T-helper 22 cell (primary cell): ENCODE results near the gene PGF.

Experiments used
- DNase-seq: peaks from one replicate; pipeline ENCODE4 v3.0.0-alpha.2; 2020; ENCODE audit warnings: low read depth

The PGF gene

GRCh38 chr14:74978416-74978947 lies 23.1 kb upstream of the PGF start:
- no peak for DNase-seq

DNA sequence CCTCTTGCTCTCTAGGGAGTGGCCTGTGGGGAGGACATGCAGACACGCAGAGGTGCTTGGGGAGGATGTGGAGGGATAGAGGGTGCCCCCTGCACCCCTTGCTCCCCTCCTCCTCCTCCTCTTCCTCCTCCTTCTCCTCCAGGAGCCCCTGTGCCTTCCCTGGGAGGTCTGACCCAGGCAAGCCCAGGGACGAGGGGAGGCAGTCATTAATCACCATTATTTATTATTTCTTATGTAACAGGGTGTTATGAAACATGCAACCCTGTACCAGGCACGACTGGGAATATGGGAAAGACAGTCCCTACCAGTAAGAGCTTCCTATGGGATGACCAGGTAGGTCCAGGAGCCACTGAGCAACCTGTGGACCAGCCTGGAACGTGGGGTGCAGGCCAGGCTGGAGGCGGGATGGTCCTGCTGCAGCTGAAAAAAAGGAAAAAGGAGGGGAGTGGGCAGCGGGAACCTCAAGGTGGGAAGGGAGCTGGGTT lies 22.5 kb upstream of the PGF start:
- DNase-seq: no peak

- DNase-seq: no peak
These were observed 21.9 kb upstream of the PGF start for GRCh38 chr14:74977164-74977900.

GRCh38 chr14:74976264-74977113 lies 21.1 kb upstream of the PGF start:
- no peak for DNase-seq

DNA sequence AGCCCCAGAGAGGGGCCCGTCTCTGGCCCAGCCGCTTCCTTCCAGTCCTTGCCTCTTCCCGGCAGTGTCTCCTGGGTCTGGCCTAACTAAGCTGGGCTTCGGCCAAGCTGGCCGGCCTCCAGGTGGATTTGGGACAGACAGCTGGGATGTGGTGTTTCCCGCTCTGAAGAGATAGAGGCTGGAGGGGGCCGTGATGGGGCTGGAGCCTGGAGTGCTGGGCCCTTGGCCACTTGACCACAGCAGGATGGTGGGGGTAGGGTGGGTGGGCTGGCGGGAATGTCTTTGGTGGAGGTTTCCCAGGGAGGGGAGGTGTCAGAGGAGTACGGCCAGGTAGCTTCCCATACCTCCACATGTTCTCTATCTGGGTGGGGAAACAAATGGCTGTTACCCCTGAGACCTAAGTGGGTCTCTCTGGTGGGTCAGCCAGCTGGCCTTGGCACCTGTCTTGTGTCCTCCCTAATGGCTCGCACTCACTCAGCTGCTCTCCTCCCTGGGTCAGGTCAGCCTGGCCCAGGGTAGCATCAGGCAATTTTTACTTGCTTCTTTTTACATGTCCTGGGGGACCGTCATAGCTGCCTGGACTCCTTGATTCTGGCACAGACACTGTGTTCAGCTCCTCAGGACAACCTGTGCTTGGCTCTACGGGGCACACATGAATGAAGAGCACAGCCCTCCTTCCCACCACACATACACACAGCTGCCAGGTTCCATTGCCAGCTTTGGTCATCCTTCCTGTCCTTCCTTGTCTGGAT lies 19.8 kb upstream of the PGF start:
- no peak for DNase-seq

DNA sequence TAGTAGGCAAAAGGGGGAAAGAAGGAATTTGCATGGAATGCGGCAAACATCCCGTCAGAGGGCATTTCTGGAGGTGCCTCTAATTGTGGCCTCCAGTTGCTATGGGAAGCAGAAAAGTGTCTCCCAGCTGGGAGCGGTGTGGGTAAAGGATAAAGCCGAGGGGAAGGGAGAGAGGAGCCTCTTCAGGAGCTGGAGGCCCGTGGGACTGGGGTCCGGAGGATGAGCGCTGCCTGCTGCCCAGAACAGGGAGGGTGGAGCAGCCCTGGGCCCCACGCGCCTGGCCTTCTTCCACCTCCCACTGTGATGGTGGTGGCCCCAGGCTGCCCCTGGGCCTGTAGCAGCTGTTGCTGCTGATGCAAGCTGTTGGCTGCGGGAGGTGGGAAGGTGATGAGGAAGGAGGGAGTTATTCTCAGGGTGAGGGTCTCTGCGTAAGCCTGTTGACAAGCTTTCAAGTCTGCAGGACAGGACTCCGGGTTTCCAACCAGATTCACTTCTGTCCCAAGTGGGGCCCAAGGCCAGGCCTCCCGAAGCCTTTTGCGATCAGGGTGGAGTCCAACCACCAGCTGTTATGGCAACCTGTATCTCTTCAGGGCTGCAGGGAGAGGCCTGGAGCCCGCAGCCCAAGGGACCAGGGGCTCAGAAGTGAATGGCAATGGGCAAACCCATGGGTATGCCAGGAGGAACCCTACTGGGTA lies 19.1 kb upstream of the PGF start:
- no peak for DNase-seq

- no peak for DNase-seq
These were observed 18.5 kb upstream of the PGF start for GRCh38 chr14:74973905-74974363.

GRCh38 chr14:74973003-74973653 lies 17.7 kb upstream of the PGF start:
- DNase-seq: no peak

- no peak for DNase-seq
These were observed 13.4 kb upstream of the PGF start for GRCh38 chr14:74968811-74969210.

DNA sequence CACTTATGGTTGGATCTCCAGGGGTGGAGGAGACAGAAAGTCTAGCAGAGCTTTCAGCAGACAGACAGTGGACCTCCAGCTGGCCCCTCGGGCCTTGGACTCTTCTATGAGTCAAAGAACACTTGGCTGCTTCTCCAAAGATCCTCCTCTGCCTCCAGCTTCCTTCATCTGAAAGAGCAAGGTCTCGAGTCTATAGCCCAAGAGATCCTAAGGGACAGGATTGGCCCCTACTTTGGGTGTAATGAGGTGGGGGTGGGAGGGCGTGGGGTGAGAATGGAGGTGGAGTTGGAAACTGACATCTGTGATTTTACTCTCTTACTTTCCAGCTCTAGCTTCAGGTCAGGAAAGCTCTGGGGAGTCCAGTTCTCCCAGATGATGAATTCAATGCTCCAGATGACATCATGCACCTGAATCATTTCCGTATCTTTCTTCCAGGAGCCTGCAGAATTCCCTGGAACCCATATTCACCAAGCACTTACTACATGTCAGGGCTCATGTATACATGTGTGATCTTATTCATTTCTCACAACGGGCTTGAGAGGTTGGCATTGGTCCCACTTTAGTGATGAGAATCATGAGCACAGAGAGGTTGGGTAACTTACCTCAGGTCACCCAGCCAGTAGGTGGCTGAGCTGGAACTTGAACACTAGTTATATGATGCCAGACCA lies 10.2 kb upstream of the PGF start:
- no peak for DNase-seq

GRCh38 chr14:74964787-74965485 lies 9.5 kb upstream of the PGF start:
- no peak for DNase-seq

- DNase-seq: no peak
These were observed 8.4 kb upstream of the PGF start for GRCh38 chr14:74963705-74964271.

DNA sequence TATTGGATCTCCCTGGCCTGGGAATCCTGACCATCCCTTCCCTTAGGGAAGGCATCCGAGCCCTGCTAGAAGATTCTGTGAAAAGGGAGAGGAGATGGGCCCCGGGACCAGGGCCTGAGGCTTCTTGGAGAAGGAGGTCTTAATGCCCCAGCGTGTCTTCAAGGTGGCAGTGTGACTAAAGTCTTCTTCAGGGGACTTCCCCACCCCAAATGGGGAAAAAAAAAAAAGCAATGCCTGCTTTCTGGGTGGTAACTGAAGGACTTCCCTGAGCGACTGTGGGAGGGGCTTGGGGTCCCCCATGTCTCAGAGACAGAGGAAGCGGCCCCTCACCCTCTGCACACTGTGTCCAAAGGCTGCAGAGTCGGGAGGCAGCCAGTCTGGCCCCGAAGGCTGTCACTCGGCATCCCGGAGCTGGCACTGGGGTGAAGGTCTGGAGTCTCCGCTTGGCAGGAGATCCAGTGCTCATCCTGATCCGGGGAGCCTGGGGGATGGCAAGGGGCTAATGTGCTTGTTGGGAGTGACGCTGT lies 7.8 kb upstream of the PGF start:
- DNase-seq: no peak

DNA sequence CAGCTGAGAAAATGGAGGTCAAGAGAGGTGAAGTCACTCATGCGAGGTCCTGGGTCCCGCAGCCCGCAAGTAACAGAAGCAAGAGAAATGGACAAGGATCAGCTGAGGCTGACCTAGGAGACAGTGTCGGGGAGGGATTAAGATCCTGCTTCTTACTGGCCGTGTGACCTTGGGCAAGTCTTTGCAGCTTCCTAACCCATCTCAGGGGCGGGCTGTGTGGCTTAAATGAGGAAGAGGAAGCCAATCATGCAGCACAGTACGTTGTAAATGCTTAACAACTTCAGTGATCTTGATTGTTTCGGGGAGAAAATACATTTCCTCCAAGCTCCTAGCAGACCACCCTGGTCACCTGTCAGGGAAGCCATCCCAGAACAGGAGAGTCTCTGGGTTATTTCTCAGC lies 7.1 kb upstream of the PGF start:
- DNase-seq: no peak

GRCh38 chr14:74962046-74962445 lies 6.6 kb upstream of the PGF start:
- DNase-seq: no peak

- no peak for DNase-seq
These were observed 6.0 kb upstream of the PGF start for GRCh38 chr14:74961238-74961911.

GRCh38 chr14:74960736-74961135 lies 5.3 kb upstream of the PGF start:
- no peak for DNase-seq

- DNase-seq: no peak
These were observed 4.3 kb upstream of the PGF start for GRCh38 chr14:74959596-74960180.
